ENCODE data around the gene CERS2.

CERS2 gene

GRCh38 chr1:150999926-151000325 is 25.3 kb upstream of the CERS2 start:
- in situ Hi-C loops (cut with MboI; ENCODE audit: low pct_unique_long_range_greater_than_20kb, low sequenced_read_pairs): no loop called here
- DNase-seq: no peak

GRCh38 chr1:150999051-150999674 is 24.5 kb upstream of the CERS2 start:
- DNase-seq: no peak
- in situ Hi-C loops (cut with MboI; ENCODE audit: low pct_unique_long_range_greater_than_20kb, low sequenced_read_pairs): no loop called here

- no peak for DNase-seq
- in situ Hi-C loops (cut with MboI; ENCODE audit: low pct_unique_long_range_greater_than_20kb, low sequenced_read_pairs): no loop called here
Observed at GRCh38 chr1:150997949-150998348, 23.3 kb upstream of the CERS2 start.

GRCh38 chr1:150997126-150997872 is 22.7 kb upstream of the CERS2 start:
- in situ Hi-C loops (cut with MboI; ENCODE audit: low pct_unique_long_range_greater_than_20kb, low sequenced_read_pairs): no loop called here
- DNase-seq: no peak

GRCh38 chr1:150995896-150996295 is 21.3 kb upstream of the CERS2 start:
- in situ Hi-C loops (cut with MboI; ENCODE audit: low pct_unique_long_range_greater_than_20kb, low sequenced_read_pairs): no loop called here
- no peak for DNase-seq

GRCh38 chr1:150995460-150995859 is 20.8 kb upstream of the CERS2 start:
- in situ Hi-C loops (cut with MboI; ENCODE audit: low pct_unique_long_range_greater_than_20kb, low sequenced_read_pairs): no loop called here
- no peak for DNase-seq

- DNase-seq: no peak
- in situ Hi-C loops (cut with MboI; ENCODE audit: low pct_unique_long_range_greater_than_20kb, low sequenced_read_pairs): no loop called here
Observed at GRCh38 chr1:150994248-150994647, 19.6 kb upstream of the CERS2 start.

- in situ Hi-C loops (cut with MboI; ENCODE audit: low pct_unique_long_range_greater_than_20kb, low sequenced_read_pairs): no loop called here
- DNase-seq: no peak
Observed at GRCh38 chr1:150992626-150993025, 18.0 kb upstream of the CERS2 start.

GRCh38 chr1:150987924-150988323 is 13.3 kb upstream of the CERS2 start:
- DNase-seq: no peak
- in situ Hi-C loops (cut with MboI; ENCODE audit: low pct_unique_long_range_greater_than_20kb, low sequenced_read_pairs): no loop called here

- DNase-seq: no peak
- in situ Hi-C loops (cut with MboI; ENCODE audit: low pct_unique_long_range_greater_than_20kb, low sequenced_read_pairs): no loop called here
Observed at GRCh38 chr1:150985179-150985825, 10.7 kb upstream of the CERS2 start.

GRCh38 chr1:150981805-150982712 is 7.4 kb upstream of the CERS2 start, which contains the start of gene ANXA9:
Gene ANXA9 (plus strand): TSS chr1:150982292. CDS start chr1:150983106, 814 bp downstream.
- in situ Hi-C loops (cut with MboI; ENCODE audit: low pct_unique_long_range_greater_than_20kb, low sequenced_read_pairs): no loop called here
- DNase-seq: no peak

GRCh38 chr1:150981177-150981804 is 6.7 kb upstream of the CERS2 start:
- DNase-seq: no peak
- in situ Hi-C loops (cut with MboI; ENCODE audit: low pct_unique_long_range_greater_than_20kb, low sequenced_read_pairs): no loop called here

- DNase-seq: peak; percentile 93
- in situ Hi-C loops (cut with MboI; ENCODE audit: low pct_unique_long_range_greater_than_20kb, low sequenced_read_pairs): no loop called here
Observed at GRCh38 chr1:150979092-150980056, 4.7 kb upstream of the CERS2 start.

- in situ Hi-C loops (cut with MboI; ENCODE audit: low pct_unique_long_range_greater_than_20kb, low sequenced_read_pairs): no loop called here
- peak; percentile 95 for DNase-seq
Observed at GRCh38 chr1:150976879-150977694, 2.5 kb upstream of the CERS2 start.

GRCh38 chr1:150976401-150976821 is 1.8 kb upstream of the CERS2 start:
- in situ Hi-C loops (cut with MboI; ENCODE audit: low pct_unique_long_range_greater_than_20kb, low sequenced_read_pairs): no loop called here
- no peak for DNase-seq

- DNase-seq: peak; percentile 56
- in situ Hi-C loops (cut with MboI; ENCODE audit: low pct_unique_long_range_greater_than_20kb, low sequenced_read_pairs): no loop called here
Observed at GRCh38 chr1:150973836-150974579, 627 bp downstream of the CERS2 start.

Data from KBM-7 (cell line).